Measurements from ENCODE around the gene SCYGR7.
"Not testable (repeated sequence)": the region's sequence is repeated elsewhere in the genome, so short reads cannot be mapped to it uniquely, and the experiment has no call there.

SCYGR7 gene

GRCh38 chr2:227713291-227713690, 14.8 kb upstream of the SCYGR7 start:
- H3K9me3 ChIP-seq (replicated peaks in 1 of 11), result peaks cover 0 to 8% (median 6%) of the 10 kb centered on the region in 11 experiments; a peak in 12 of 22 replicates
- no peak overlapping the region for H3K9ac ChIP-seq
- no peak for TF ChIP-seq Cebpa-rat (IDR thresholded peaks at IDR 0.05)
- H3K27ac ChIP-seq, result no peak overlapping the region
- H3K27me3 ChIP-seq, result no peaks in the 10 kb centered on the region
- no peaks in the 10 kb centered on the region for H3K4me1 ChIP-seq
- no peak overlapping the region for H3K4me3 ChIP-seq
- H4K20me1 ChIP-seq, result no peaks in the 10 kb centered on the region
- H3K36me3 ChIP-seq, result no peaks in the 10 kb centered on the region
- H3K4me2 ChIP-seq, result no peak overlapping the region

DNA sequence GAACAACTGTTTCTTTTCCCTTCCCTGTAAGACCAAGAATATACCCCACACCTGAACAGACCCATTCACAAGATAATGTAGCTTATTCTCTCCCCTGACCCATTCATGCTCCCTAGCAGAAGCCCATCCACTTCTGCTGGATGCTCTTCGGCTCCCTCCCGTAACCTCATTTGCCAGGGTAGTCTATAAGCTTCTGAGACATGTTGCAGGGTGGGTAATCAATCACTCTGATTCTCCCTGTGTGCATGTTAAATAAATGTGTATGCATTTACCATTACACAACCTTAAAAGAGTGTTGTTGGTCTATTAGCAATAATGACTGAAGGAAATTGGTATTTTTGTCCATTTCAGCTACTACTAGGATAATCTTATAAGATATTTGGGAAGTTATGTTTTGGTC, 11.6 kb upstream of the SCYGR7 start:
- no peak for TF ChIP-seq Cebpa-rat (IDR thresholded peaks at IDR 0.05)

GRCh38 chr2:227717687-227718567, 10.2 kb upstream of the SCYGR7 start, which contains the start of gene SLC19A3:
SLC19A3 (minus strand) TSS chr2:227718028; CDS start chr2:227702318, 15,710 bp downstream.
- Histone ChIP-seq H3K9me3 (replicated peaks in 1 of 11) (peaks cover 0 to 13% (median 6%) of the 10 kb centered on the region in 11 experiments; a peak in 12 of 22 replicates), H3K36me3 (no peaks in the 10 kb centered on the region), H3K4me1 (no peaks in the 10 kb centered on the region), H3K9ac (no peak within 1 kb of the TSS), H4K20me1 (no peaks in the 10 kb centered on the region), H3K4me3 (no peak within 1 kb of the TSS), H3K4me2 (no peak within 1 kb of the TSS), H3K27ac (no peak within 1 kb of the TSS), H3K27me3 (no peaks in the 10 kb centered on the region)
- no peak for TF ChIP-seq Cebpa-rat (IDR thresholded peaks at IDR 0.05)

More for the DNA sequence above, 11.6 kb upstream of the SCYGR7 start:
- Histone ChIP-seq H4K20me1 (no peaks in the 10 kb centered on the region), H3K4me2 (no peak overlapping the region), H3K9me3 (replicated peaks in 1 of 11) (peaks cover 0 to 13% (median 6%) of the 10 kb centered on the region in 11 experiments; a peak in 12 of 22 replicates), H3K4me3 (no peak overlapping the region), H3K4me1 (no peaks in the 10 kb centered on the region), H3K27ac (no peak overlapping the region), H3K27me3 (no peaks in the 10 kb centered on the region), H3K9ac (no peak overlapping the region), H3K36me3 (no peaks in the 10 kb centered on the region)

- Histone ChIP-seq H3K9me3 (replicated peaks in 1 of 11) (peaks cover 0 to 13% (median 6%) of the 10 kb centered on the region in 11 experiments; a peak in 12 of 22 replicates), H3K4me2 (no peak overlapping the region), H3K4me1 (no peaks in the 10 kb centered on the region; a peak in 1 of 20 replicates), H3K27ac (no peak overlapping the region), H3K36me3 (no peaks in the 10 kb centered on the region), H3K27me3 (no peaks in the 10 kb centered on the region), H4K20me1 (no peaks in the 10 kb centered on the region), H3K4me3 (no peak overlapping the region), H3K9ac (no peak overlapping the region)
- TF ChIP-seq Cebpa-rat (IDR thresholded peaks at IDR 0.05), result no peak
These were observed 8.5 kb upstream of the SCYGR7 start for GRCh38 chr2:227719641-227720040.

GRCh38 chr2:227720680-227721079, 7.5 kb upstream of the SCYGR7 start:
- H3K4me2 ChIP-seq, result no peak overlapping the region
- peaks cover 0 to 13% (median 6%) of the 10 kb centered on the region in 11 experiments; a peak in 12 of 22 replicates for H3K9me3 ChIP-seq (replicated peaks in 1 of 11)
- TF ChIP-seq Cebpa-rat (IDR thresholded peaks at IDR 0.05), result no peak
- no peaks in the 10 kb centered on the region for H3K27me3 ChIP-seq
- no peaks in the 10 kb centered on the region; a peak in 1 of 20 replicates for H3K4me1 ChIP-seq
- no peaks in the 10 kb centered on the region for H4K20me1 ChIP-seq
- H3K4me3 ChIP-seq, result no peak overlapping the region
- H3K27ac ChIP-seq, result no peak overlapping the region
- H3K9ac ChIP-seq, result no peak overlapping the region
- H3K36me3 ChIP-seq, result no peaks in the 10 kb centered on the region

DNA sequence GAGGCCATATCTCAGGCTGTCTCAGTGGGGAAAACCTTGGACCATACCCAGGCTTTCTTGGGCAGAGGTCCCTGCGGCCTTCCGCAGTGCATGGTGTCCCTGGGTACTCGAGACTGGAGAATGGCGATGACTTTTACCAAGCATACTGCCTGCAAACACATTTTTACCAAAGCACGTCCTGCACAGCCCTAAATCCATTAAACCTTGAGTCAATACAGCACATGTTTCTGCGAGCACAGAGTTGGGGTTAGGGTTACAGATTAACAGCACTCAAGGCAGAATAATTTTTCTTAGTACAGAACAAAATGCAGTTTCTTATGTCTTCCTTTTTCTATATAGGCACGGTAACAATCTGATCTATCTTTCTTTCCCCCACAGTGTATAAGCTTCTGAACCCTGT, 5.3 kb upstream of the SCYGR7 start:
- not testable (repeated sequence) for H3K27ac ChIP-seq; H4K20me1 ChIP-seq; H3K4me2 ChIP-seq; H3K4me1 ChIP-seq; H3K36me3 ChIP-seq; H3K9ac ChIP-seq; H3K9me3 ChIP-seq (replicated peaks in 1 of 11); H3K27me3 ChIP-seq; H3K4me3 ChIP-seq

DNA sequence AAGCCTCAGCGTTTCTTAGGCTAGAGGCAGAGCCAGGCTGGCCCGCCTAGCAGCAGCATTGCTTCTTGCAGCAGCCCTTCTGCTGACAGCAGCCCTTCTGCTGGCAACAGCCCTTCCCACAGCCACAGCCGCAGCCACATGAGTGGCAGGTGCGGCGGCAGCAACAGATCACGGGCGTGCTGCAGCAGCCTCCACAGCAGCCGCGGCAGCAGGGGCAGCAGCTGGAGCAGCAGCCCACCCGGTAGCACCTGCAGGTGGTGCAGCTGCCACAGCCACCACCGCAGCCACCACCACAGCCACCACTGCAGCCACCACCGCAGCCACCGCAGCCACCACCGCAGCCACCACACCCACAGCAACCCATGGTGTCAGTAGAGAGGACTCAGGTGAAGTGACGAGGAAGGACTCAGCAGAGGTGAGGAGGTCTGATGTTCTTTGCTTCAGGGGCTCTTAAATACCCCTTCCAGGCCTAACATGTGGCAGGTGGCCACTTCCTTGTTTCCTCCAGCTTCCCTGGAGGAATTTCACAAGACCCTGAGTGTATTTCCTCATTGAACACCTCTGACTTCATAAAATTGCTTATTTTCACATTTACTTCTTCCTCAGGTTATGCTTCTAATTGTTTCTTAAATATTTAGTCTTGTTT, 3.6 kb upstream of the SCYGR7 start, which contains the start of gene SCYGR6:
Gene SCYGR6 (minus strand): TSS at position 364 of the 646 bp plus-strand sequence. CDS start 0 bp downstream, at position 364.
- no peak within 1 kb of the TSS for H3K4me2 ChIP-seq
- no peaks in the 10 kb centered on the region for H3K36me3 ChIP-seq
- no peaks in the 10 kb centered on the region for H3K9me3 ChIP-seq (replicated peaks in 1 of 11)
- H3K4me1 ChIP-seq, result no peaks in the 10 kb centered on the region; a peak in 1 of 20 replicates
- no peak within 1 kb of the TSS for H3K4me3 ChIP-seq
- no peak within 1 kb of the TSS for H3K9ac ChIP-seq
- TF ChIP-seq Cebpa-rat (IDR thresholded peaks at IDR 0.05), result no peak
- H4K20me1 ChIP-seq, result no peaks in the 10 kb centered on the region
- H3K27me3 ChIP-seq, result no peaks in the 10 kb centered on the region
- no peak within 1 kb of the TSS for H3K27ac ChIP-seq

GRCh38 chr2:227739351-227739750, 11.2 kb downstream of the SCYGR7 start:
- no peaks in the 10 kb centered on the region for H3K36me3 ChIP-seq
- TF ChIP-seq Cebpa-rat (IDR thresholded peaks at IDR 0.05), result no peak
- no peaks in the 10 kb centered on the region for H3K27me3 ChIP-seq
- no peak overlapping the region for H3K4me3 ChIP-seq
- H3K4me2 ChIP-seq, result no peak overlapping the region
- no peak overlapping the region for H3K27ac ChIP-seq
- H3K4me1 ChIP-seq, result no peaks in the 10 kb centered on the region
- H4K20me1 ChIP-seq, result no peaks in the 10 kb centered on the region
- H3K9me3 ChIP-seq (replicated peaks in 1 of 11), result no peaks in the 10 kb centered on the region
- H3K9ac ChIP-seq, result no peak overlapping the region

DNA sequence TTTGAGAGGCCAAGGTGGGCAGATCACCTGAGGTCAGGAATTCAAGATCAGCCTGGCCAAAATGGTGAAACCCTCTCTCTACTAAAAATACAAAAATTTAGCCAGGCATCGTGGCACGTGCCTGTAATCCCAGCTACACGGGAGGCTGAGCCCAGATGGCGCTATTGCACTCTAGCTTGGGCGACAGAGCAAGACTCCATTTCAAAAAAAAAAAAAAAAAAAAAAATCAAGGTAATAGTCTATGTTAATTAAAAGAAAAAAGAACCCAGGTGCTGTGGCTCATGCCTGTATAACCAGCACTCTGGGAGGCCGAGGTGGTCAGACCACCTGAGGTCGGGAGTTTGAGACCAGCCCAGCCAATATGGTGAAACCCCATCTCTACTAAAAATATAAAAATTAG, 12.6 kb downstream of the SCYGR7 start:
- H3K9me3 ChIP-seq (replicated peaks in 1 of 11); H3K4me1 ChIP-seq; H3K27ac ChIP-seq; H3K27me3 ChIP-seq; H3K4me3 ChIP-seq; H3K36me3 ChIP-seq; H3K4me2 ChIP-seq; H3K9ac ChIP-seq; H4K20me1 ChIP-seq: not testable (repeated sequence)
